Fibroblast of villous mesenchyme (primary cell): ENCODE results near the gene BCO2. TPM values are rescaled to one million over a fixed set of nuclear protein-coding genes. Genes with fewer than 3 reads are reported as not detected.

Experiments used
- DNase-seq: peaks from one replicate; pipeline ENCODE4 v3.0.0-alpha.2; 2010; ENCODE audit warnings: low read depth
- H3K4me3 ChIP-seq: 2 replicates; pipeline ENCODE4 v1.5.1; 2011; ENCODE audit warnings: low read depth, mild to moderate bottlenecking, low read length
- CTCF ChIP-seq: IDR thresholded peaks from 2 replicates; pipeline ENCODE4 v1.5.1; 2012; ENCODE audit warnings: low read depth, mild to moderate bottlenecking, low read length; ENCODE audit not compliant: insufficient read depth
- total RNA-seq: library from RNA; depleted of rRNA; stranded (reverse); fragments of >200 nt; gene quantifications from 2 replicates; pipeline ENCODE4 v1.2.3, GENCODE V29; 2012

The BCO2 gene
- total RNA-seq, 1 donor: 3.0 TPM

- no peak for TF ChIP-seq CTCF
- DNase-seq: no peak
Measured at GRCh38 chr11:112200252-112200651, 24.9 kb downstream of the BCO2 start.

GRCh38 chr11:112206071-112206470, 30.8 kb downstream of the BCO2 start:
- no peak overlapping the region for H3K4me3 ChIP-seq
- no peak for TF ChIP-seq CTCF
- DNase-seq: no peak

More at GRCh38 chr11:112200252-112200651, 24.9 kb downstream of the BCO2 start:
- no peak overlapping the region for H3K4me3 ChIP-seq

DNA sequence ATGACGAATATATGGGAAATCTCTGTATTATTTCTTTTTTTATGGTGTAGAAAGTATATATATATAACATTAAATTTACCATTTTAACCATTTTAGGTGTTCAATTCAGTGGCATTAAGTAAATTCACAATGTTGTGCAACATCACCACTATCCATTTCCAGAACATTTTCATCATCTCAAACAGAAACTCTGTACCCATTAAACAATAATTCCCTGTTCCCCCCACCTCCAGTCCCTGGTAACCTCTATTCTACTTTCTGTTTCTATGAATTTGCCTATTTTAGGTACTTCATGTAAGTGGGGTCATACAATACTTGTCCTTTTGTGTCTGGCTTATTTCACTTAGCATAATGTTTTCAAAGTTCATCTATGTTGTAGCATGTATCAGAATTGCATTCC, 35.6 kb downstream of the BCO2 start:
- H3K4me3 ChIP-seq: no peak overlapping the region

DNA sequence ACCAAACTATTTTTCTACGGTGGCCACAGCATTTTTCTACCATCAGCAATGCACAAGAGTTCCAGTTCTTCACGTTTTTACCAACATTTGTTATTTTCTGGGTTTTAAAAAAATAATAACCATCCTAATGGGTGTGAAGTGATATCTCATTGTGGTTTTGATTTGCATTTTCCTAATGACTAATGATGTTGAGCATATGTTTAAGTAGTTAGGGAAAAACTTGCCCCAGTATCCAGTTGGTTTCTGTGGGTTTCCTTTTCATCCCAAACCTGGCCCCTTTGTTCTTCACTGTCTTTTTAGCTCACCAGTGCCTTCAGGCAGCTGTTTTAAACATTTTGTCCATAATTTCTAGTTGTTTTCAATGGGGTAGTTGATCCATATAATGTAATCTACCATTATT, 36.2 kb downstream of the BCO2 start:
- no peak for DNase-seq
- TF ChIP-seq CTCF: no peak
- no peak overlapping the region for H3K4me3 ChIP-seq

More for the DNA sequence above, 35.6 kb downstream of the BCO2 start:
- TF ChIP-seq CTCF: no peak
- no peak for DNase-seq

DNA sequence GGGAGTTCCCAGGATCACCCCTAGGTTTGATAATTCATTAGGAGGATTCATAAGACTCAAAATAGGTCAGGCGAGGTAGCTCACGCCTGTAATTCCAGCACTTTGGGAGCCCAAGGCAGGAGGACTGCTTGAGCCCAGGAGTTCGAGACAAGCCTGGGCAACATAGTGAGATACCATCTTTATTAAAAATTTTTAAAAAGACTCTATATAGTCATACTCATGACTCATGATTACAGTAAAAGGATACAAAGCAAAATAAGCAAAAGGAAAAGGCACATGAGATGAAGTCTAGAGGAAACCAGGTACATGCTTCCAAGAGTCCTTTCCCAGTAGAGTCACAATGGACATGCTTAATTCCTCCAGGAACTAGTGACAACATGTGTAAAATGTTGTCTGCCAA, 37.0 kb downstream of the BCO2 start:
- H3K4me3 ChIP-seq: no peak overlapping the region
- no peak for DNase-seq
- no peak for TF ChIP-seq CTCF

DNA sequence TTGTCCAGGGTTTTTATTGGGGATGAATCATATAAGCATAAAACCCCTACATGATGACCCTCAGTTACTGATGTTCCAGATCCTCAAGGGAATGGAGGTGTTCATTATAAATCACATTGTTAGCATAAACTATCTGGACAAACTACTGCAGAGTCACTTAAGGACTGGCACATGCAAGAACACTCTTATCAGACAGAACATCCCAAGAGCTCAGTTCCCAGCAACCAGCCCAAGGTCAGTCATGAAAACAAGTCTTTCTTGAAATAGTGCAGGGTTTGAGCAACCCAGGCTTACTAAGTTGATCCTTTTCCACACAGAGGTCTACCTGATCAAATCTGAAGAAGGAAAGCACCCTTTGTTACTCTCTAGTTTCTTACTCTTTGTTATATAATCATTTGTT, 37.4 kb downstream of the BCO2 start:
- DNase-seq: peak; percentile 88
- TF ChIP-seq CTCF: no peak
- no peak overlapping the region for H3K4me3 ChIP-seq

GRCh38 chr11:112213753-112214152, 38.4 kb downstream of the BCO2 start:
- no peak for TF ChIP-seq CTCF
- no peak overlapping the region for H3K4me3 ChIP-seq
- peak; percentile 80 for DNase-seq
